Smooth muscle cell (in vitro differentiated cells): ENCODE results near the gene AGPAT2. TPM values are rescaled to one million over a fixed set of nuclear protein-coding genes. Genes with fewer than 3 reads are reported as not detected.

ENCODE experiments used
- DNase-seq: peaks from one replicate; lab custom pipeline; 2025; ENCODE audit not compliant: unreplicated experiment; lab: John Stamatoyannopoulos, UW
- H2AFZ ChIP-seq: fragments of 200-600 bp; sonication (generic); 2 replicates; pipeline ENCODE4 v1.6.0; 2016; ENCODE audit warnings: antibody characterized with exemption, low read depth, mild to moderate bottlenecking
- H3F3A ChIP-seq: fragments of 200-600 bp; sonication (generic); 2 replicates; pipeline ENCODE4 v1.6.0; 2017; ENCODE audit warnings: antibody characterized with exemption, low read depth
- H3K27ac ChIP-seq: fragments of 200-600 bp; sonication (generic); 2 replicates; pipeline ENCODE4 v1.5.1; 2016; ENCODE audit warnings: low read depth, mild to moderate bottlenecking
- H3K27me3 ChIP-seq: fragments of 200-600 bp; sonication (generic); 2 replicates; pipeline ENCODE4 v1.6.1; 2016; ENCODE audit warnings: low read depth, mild to moderate bottlenecking
- H3K36me3 ChIP-seq: fragments of 200-600 bp; sonication (generic); 2 replicates; pipeline ENCODE4 v1.5.1; 2016; ENCODE audit warnings: low read depth
- H3K4me1 ChIP-seq: fragments of 200-600 bp; sonication (generic); 2 replicates; pipeline ENCODE4 v1.5.1; 2016; ENCODE audit warnings: low read depth
- H3K4me2 ChIP-seq: fragments of 200-600 bp; sonication (generic); 2 replicates; pipeline ENCODE4 v1.6.0; 2016; ENCODE audit warnings: mild to moderate bottlenecking
- H3K4me3 ChIP-seq: fragments of 200-600 bp; sonication (generic); 2 replicates; pipeline ENCODE4 v1.5.1; 2016; ENCODE audit warnings: mild to moderate bottlenecking
- H3K79me2 ChIP-seq: fragments of 200-600 bp; sonication (generic); 2 replicates; pipeline ENCODE4 v1.6.0; 2016; ENCODE audit warnings: low read depth, mild to moderate bottlenecking
- H3K9ac ChIP-seq: fragments of 200-600 bp; sonication (generic); 2 replicates; pipeline ENCODE4 v1.6.0; 2016; ENCODE audit warnings: low read depth
- H3K9me3 ChIP-seq: fragments of 200-600 bp; sonication (generic); replicated peaks from 2 replicates; pipeline ENCODE4 v1.5.1; 2016; ENCODE audit warnings: low read depth
- H4K20me1 ChIP-seq: fragments of 200-600 bp; sonication (generic); 2 replicates; pipeline ENCODE4 v1.6.0; 2016; ENCODE audit warnings: low read depth
- CTCF ChIP-seq: fragments of 200-600 bp; sonication (generic); IDR thresholded peaks from 2 replicates; pipeline ENCODE4 v1.5.1; 2017; ENCODE audit warnings: borderline replicate concordance, mild to moderate bottlenecking, antibody characterized with exemption; ENCODE audit not compliant: insufficient read depth, poor library complexity, severe bottlenecking
- WGBS: methylation state at CpG from one replicate; pipeline ENCODE4 v1.1.7; 2016; ENCODE audit warnings: low lambda C conversion rate; 5-methylcytosine and 5-hydroxymethylcytosine counted together
- polyA plus RNA-seq: library from polyadenylated mRNA; unstranded; fragments of >200 nt; fragmentation: Nextera tagmentation; extraction: Ambion mirVana; gene quantifications from 2 replicates; pipeline ENCODE4 v1.2.1, GENCODE V29; 2016
- total RNA-seq: library from RNA; depleted of rRNA; stranded (reverse); fragments of >200 nt; gene quantifications from 2 replicates; pipeline ENCODE4 v1.2.3, GENCODE V29; 2014

AGPAT2 gene
- total and polyA plus RNA-seq, 2 experiments from 2014 or later, result 42.9 to 105 TPM

- no peak overlapping the region for H2AFZ ChIP-seq
- H3K27ac ChIP-seq, result no peak overlapping the region
- 95% methylated on average over 11 of the region's 16 CpGs for WGBS
- no peaks in the 10 kb centered on the region for H3K4me1 ChIP-seq
- no peaks in the 10 kb centered on the region for H3K9me3 ChIP-seq
- no peaks in the 10 kb centered on the region for H3K79me2 ChIP-seq
- H3K9ac ChIP-seq, result no peak overlapping the region
- TF ChIP-seq CTCF, result no peak
- no peak for DNase-seq
- no peaks in the 10 kb centered on the region for H3F3A ChIP-seq
- H3K4me2 ChIP-seq, result no peak overlapping the region
- no peak overlapping the region for H3K4me3 ChIP-seq
- no peaks in the 10 kb centered on the region for H3K36me3 ChIP-seq
- no peaks in the 10 kb centered on the region for H3K27me3 ChIP-seq
- H4K20me1 ChIP-seq, result peaks cover 50% of the 10 kb centered on the region
Observed at GRCh38 chr9:136675477-136676296, 11.6 kb downstream of the AGPAT2 start.

GRCh38 chr9:136674786-136675349, 12.4 kb downstream of the AGPAT2 start:
- H4K20me1 ChIP-seq, result peaks cover 42% of the 10 kb centered on the region
- H2AFZ ChIP-seq, result no peak overlapping the region
- no peak overlapping the region for H3K27ac ChIP-seq
- no peaks in the 10 kb centered on the region for H3K36me3 ChIP-seq
- no peak for DNase-seq
- H3K79me2 ChIP-seq, result no peaks in the 10 kb centered on the region
- no peak overlapping the region for H3K4me2 ChIP-seq
- H3K9me3 ChIP-seq, result no peaks in the 10 kb centered on the region
- no peak for TF ChIP-seq CTCF
- H3K27me3 ChIP-seq, result no peaks in the 10 kb centered on the region
- H3K9ac ChIP-seq, result no peak overlapping the region
- 81% methylated on average over 10 of the region's 11 CpGs for WGBS
- H3F3A ChIP-seq, result no peaks in the 10 kb centered on the region
- H3K4me3 ChIP-seq, result no peak overlapping the region
- no peaks in the 10 kb centered on the region for H3K4me1 ChIP-seq

- TF ChIP-seq CTCF, result no peak
- no peak overlapping the region for H3K4me2 ChIP-seq
- H4K20me1 ChIP-seq, result peaks cover 35% of the 10 kb centered on the region
- no peak overlapping the region for H2AFZ ChIP-seq
- no peaks in the 10 kb centered on the region for H3F3A ChIP-seq
- no peak for DNase-seq
- no peaks in the 10 kb centered on the region for H3K9me3 ChIP-seq
- H3K9ac ChIP-seq, result no peak overlapping the region
- 96% methylated on average over 23 of the region's 26 CpGs for WGBS
- no peaks in the 10 kb centered on the region for H3K4me1 ChIP-seq
- H3K4me3 ChIP-seq, result no peak overlapping the region
- H3K36me3 ChIP-seq, result no peaks in the 10 kb centered on the region
- no peaks in the 10 kb centered on the region for H3K27me3 ChIP-seq
- H3K79me2 ChIP-seq, result no peaks in the 10 kb centered on the region
- no peak overlapping the region for H3K27ac ChIP-seq
Observed at GRCh38 chr9:136673975-136674785, 13.1 kb downstream of the AGPAT2 start.
